ENCODE results near the gene WDR75.
"Not testable (repeated sequence)": the region's sequence is repeated elsewhere in the genome, so short reads cannot be mapped to it uniquely, and the experiment has no call there.

The WDR75 gene

GRCh38 chr2:189467160-189467559 lies 25.9 kb downstream of the WDR75 start:
- peaks cover 45 to 86% of the 10 kb centered on the region in 2 donors for H3K36me3 ChIP-seq (ENCODE audit: control insufficient read depth in 1 of 2, insufficient read depth in 2 of 2, low read length in 2 of 2)
- H3K4me1 ChIP-seq (ENCODE audit: control insufficient read depth in 1 of 2, insufficient read depth in 2 of 2, low read length in 2 of 2) = peaks cover 17 to 30% of the 10 kb centered on the region in 2 donors
- no peak overlapping the region for H3K9ac ChIP-seq (ENCODE audit: low read depth in 1 of 2, low read length in 2 of 2)
- no peaks in the 10 kb centered on the region for H3K27me3 ChIP-seq (ENCODE audit: control insufficient read depth in 1 of 2, insufficient read depth in 2 of 2, low read length in 2 of 2)
- H3K4me3 ChIP-seq (ENCODE audit: low read depth in 1 of 2, low read length in 2 of 2) = no peak overlapping the region
- no peaks in the 10 kb centered on the region for H3K9me3 ChIP-seq (ENCODE audit: control insufficient read depth in 1 of 2, low read length in 2 of 2)
- no peak overlapping the region for H3K27ac ChIP-seq (ENCODE audit: low read depth, low read length)

- Histone ChIP-seq H3K9ac (ENCODE audit: low read depth in 1 of 2, low read length in 2 of 2) (no peak overlapping the region), H3K27me3 (ENCODE audit: control insufficient read depth in 1 of 2, insufficient read depth in 2 of 2, low read length in 2 of 2) (no peaks in the 10 kb centered on the region), H3K9me3 (ENCODE audit: control insufficient read depth in 1 of 2, low read length in 2 of 2) (no peaks in the 10 kb centered on the region), H3K27ac (ENCODE audit: low read depth, low read length) (no peak overlapping the region), H3K4me3 (ENCODE audit: low read depth in 1 of 2, low read length in 2 of 2) (no peak overlapping the region), H3K36me3 (ENCODE audit: control insufficient read depth in 1 of 2, insufficient read depth in 2 of 2, low read length in 2 of 2) (peaks cover 43 to 81% of the 10 kb centered on the region in 2 donors), H3K4me1 (ENCODE audit: control insufficient read depth in 1 of 2, insufficient read depth in 2 of 2, low read length in 2 of 2) (peaks cover 17 to 30% of the 10 kb centered on the region in 2 donors)
Measured at GRCh38 chr2:189467593-189467992, 26.3 kb downstream of the WDR75 start.

- Histone ChIP-seq H3K9me3 (ENCODE audit: control insufficient read depth in 1 of 2, low read length in 2 of 2) (no peaks in the 10 kb centered on the region), H3K27ac (ENCODE audit: low read depth, low read length) (no peak overlapping the region), H3K36me3 (ENCODE audit: control insufficient read depth in 1 of 2, insufficient read depth in 2 of 2, low read length in 2 of 2) (peaks cover 22 to 52% of the 10 kb centered on the region in 2 donors), H3K9ac (ENCODE audit: low read depth in 1 of 2, low read length in 2 of 2) (no peak overlapping the region), H3K27me3 (ENCODE audit: control insufficient read depth in 1 of 2, insufficient read depth in 2 of 2, low read length in 2 of 2) (no peaks in the 10 kb centered on the region), H3K4me1 (ENCODE audit: control insufficient read depth in 1 of 2, insufficient read depth in 2 of 2, low read length in 2 of 2) (no peaks in the 10 kb centered on the region), H3K4me3 (ENCODE audit: low read depth in 1 of 2, low read length in 2 of 2) (no peak overlapping the region)
Measured at GRCh38 chr2:189474526-189474925, 33.3 kb downstream of the WDR75 start.

GRCh38 chr2:189477756-189478155 lies 36.5 kb downstream of the WDR75 start:
- Histone ChIP-seq H3K9ac (ENCODE audit: low read depth in 1 of 2, low read length in 2 of 2) (no peak overlapping the region), H3K27ac (ENCODE audit: low read depth, low read length) (no peak overlapping the region), H3K36me3 (ENCODE audit: control insufficient read depth in 1 of 2, insufficient read depth in 2 of 2, low read length in 2 of 2) (peaks cover 6 to 28% of the 10 kb centered on the region in 2 donors), H3K4me3 (ENCODE audit: low read depth in 1 of 2, low read length in 2 of 2) (no peak overlapping the region), H3K27me3 (ENCODE audit: control insufficient read depth in 1 of 2, insufficient read depth in 2 of 2, low read length in 2 of 2) (no peaks in the 10 kb centered on the region), H3K4me1 (ENCODE audit: control insufficient read depth in 1 of 2, insufficient read depth in 2 of 2, low read length in 2 of 2) (no peaks in the 10 kb centered on the region), H3K9me3 (ENCODE audit: control insufficient read depth in 1 of 2, low read length in 2 of 2) (no peaks in the 10 kb centered on the region)

GRCh38 chr2:189478289-189478688 lies 37.0 kb downstream of the WDR75 start:
- not testable (repeated sequence) for H3K9me3 ChIP-seq (ENCODE audit: control insufficient read depth in 1 of 2, low read length in 2 of 2); H3K27me3 ChIP-seq (ENCODE audit: control insufficient read depth in 1 of 2, insufficient read depth in 2 of 2, low read length in 2 of 2); H3K27ac ChIP-seq (ENCODE audit: low read depth, low read length); H3K9ac ChIP-seq (ENCODE audit: low read depth in 1 of 2, low read length in 2 of 2); H3K4me3 ChIP-seq (ENCODE audit: low read depth in 1 of 2, low read length in 2 of 2); H3K4me1 ChIP-seq (ENCODE audit: control insufficient read depth in 1 of 2, insufficient read depth in 2 of 2, low read length in 2 of 2)
- peaks cover 6 to 25% of the 10 kb centered on the region in 2 donors for H3K36me3 ChIP-seq (ENCODE audit: control insufficient read depth in 1 of 2, insufficient read depth in 2 of 2, low read length in 2 of 2)

GRCh38 chr2:189481071-189481470 lies 39.8 kb downstream of the WDR75 start:
- no peak overlapping the region for H3K9ac ChIP-seq (ENCODE audit: low read depth in 1 of 2, low read length in 2 of 2)
- H3K27ac ChIP-seq (ENCODE audit: low read depth, low read length) = no peak overlapping the region
- H3K4me3 ChIP-seq (ENCODE audit: low read depth in 1 of 2, low read length in 2 of 2) = no peak overlapping the region
- peaks cover 0 to 2% of the 10 kb centered on the region in 2 donors for H3K36me3 ChIP-seq (ENCODE audit: control insufficient read depth in 1 of 2, insufficient read depth in 2 of 2, low read length in 2 of 2)
- no peaks in the 10 kb centered on the region for H3K27me3 ChIP-seq (ENCODE audit: control insufficient read depth in 1 of 2, insufficient read depth in 2 of 2, low read length in 2 of 2)
- peaks cover 0 to 4% of the 10 kb centered on the region in 2 donors for H3K4me1 ChIP-seq (ENCODE audit: control insufficient read depth in 1 of 2, insufficient read depth in 2 of 2, low read length in 2 of 2)
- no peaks in the 10 kb centered on the region for H3K9me3 ChIP-seq (ENCODE audit: control insufficient read depth in 1 of 2, low read length in 2 of 2)

- Histone ChIP-seq H3K27me3 (ENCODE audit: control insufficient read depth in 1 of 2, insufficient read depth in 2 of 2, low read length in 2 of 2) (no peaks in the 10 kb centered on the region), H3K4me1 (ENCODE audit: control insufficient read depth in 1 of 2, insufficient read depth in 2 of 2, low read length in 2 of 2) (peaks cover 0 to 4% of the 10 kb centered on the region in 2 donors), H3K36me3 (ENCODE audit: control insufficient read depth in 1 of 2, insufficient read depth in 2 of 2, low read length in 2 of 2) (no peaks in the 10 kb centered on the region)
Measured at GRCh38 chr2:189483571-189483970, 42.3 kb downstream of the WDR75 start.

GRCh38 chr2:189483980-189484740 lies 42.9 kb downstream of the WDR75 start:
- Histone ChIP-seq H3K9ac (ENCODE audit: low read depth in 1 of 2, low read length in 2 of 2) (no peak overlapping the region), H3K27ac (ENCODE audit: low read depth, low read length) (no peak overlapping the region), H3K4me1 (ENCODE audit: control insufficient read depth in 1 of 2, insufficient read depth in 2 of 2, low read length in 2 of 2) (peaks cover 0 to 4% of the 10 kb centered on the region in 2 donors), H3K9me3 (ENCODE audit: control insufficient read depth in 1 of 2, low read length in 2 of 2) (no peaks in the 10 kb centered on the region), H3K4me3 (ENCODE audit: low read depth in 1 of 2, low read length in 2 of 2) (no peak overlapping the region), H3K27me3 (ENCODE audit: control insufficient read depth in 1 of 2, insufficient read depth in 2 of 2, low read length in 2 of 2) (no peaks in the 10 kb centered on the region), H3K36me3 (ENCODE audit: control insufficient read depth in 1 of 2, insufficient read depth in 2 of 2, low read length in 2 of 2) (no peaks in the 10 kb centered on the region)

More at GRCh38 chr2:189483571-189483970, 42.3 kb downstream of the WDR75 start:
- Histone ChIP-seq H3K9ac (ENCODE audit: low read depth in 1 of 2, low read length in 2 of 2) (no peak overlapping the region), H3K4me3 (ENCODE audit: low read depth in 1 of 2, low read length in 2 of 2) (no peak overlapping the region), H3K27ac (ENCODE audit: low read depth, low read length) (no peak overlapping the region), H3K9me3 (ENCODE audit: control insufficient read depth in 1 of 2, low read length in 2 of 2) (no peaks in the 10 kb centered on the region)

- H3K27me3 ChIP-seq (ENCODE audit: control insufficient read depth in 1 of 2, insufficient read depth in 2 of 2, low read length in 2 of 2) = no peaks in the 10 kb centered on the region
- H3K4me1 ChIP-seq (ENCODE audit: control insufficient read depth in 1 of 2, insufficient read depth in 2 of 2, low read length in 2 of 2) = peaks cover 0 to 4% of the 10 kb centered on the region in 2 donors
- H3K9me3 ChIP-seq (ENCODE audit: control insufficient read depth in 1 of 2, low read length in 2 of 2) = no peaks in the 10 kb centered on the region
- no peak overlapping the region for H3K27ac ChIP-seq (ENCODE audit: low read depth, low read length)
- H3K4me3 ChIP-seq (ENCODE audit: low read depth in 1 of 2, low read length in 2 of 2) = no peak overlapping the region
- H3K9ac ChIP-seq (ENCODE audit: low read depth in 1 of 2, low read length in 2 of 2) = no peak overlapping the region
- H3K36me3 ChIP-seq (ENCODE audit: control insufficient read depth in 1 of 2, insufficient read depth in 2 of 2, low read length in 2 of 2) = no peaks in the 10 kb centered on the region
Measured at GRCh38 chr2:189485146-189485545, 43.9 kb downstream of the WDR75 start.

- Histone ChIP-seq H3K9ac (ENCODE audit: low read depth in 1 of 2, low read length in 2 of 2) (no peak overlapping the region), H3K27ac (ENCODE audit: low read depth, low read length) (no peak overlapping the region), H3K4me3 (ENCODE audit: low read depth in 1 of 2, low read length in 2 of 2) (no peak overlapping the region), H3K9me3 (ENCODE audit: control insufficient read depth in 1 of 2, low read length in 2 of 2) (no peaks in the 10 kb centered on the region), H3K27me3 (ENCODE audit: control insufficient read depth in 1 of 2, insufficient read depth in 2 of 2, low read length in 2 of 2) (no peaks in the 10 kb centered on the region), H3K4me1 (ENCODE audit: control insufficient read depth in 1 of 2, insufficient read depth in 2 of 2, low read length in 2 of 2) (peaks cover 0 to 4% of the 10 kb centered on the region in 2 donors), H3K36me3 (ENCODE audit: control insufficient read depth in 1 of 2, insufficient read depth in 2 of 2, low read length in 2 of 2) (no peaks in the 10 kb centered on the region)
Measured at GRCh38 chr2:189486237-189486770, 45.0 kb downstream of the WDR75 start.
